ENCODE measurements around the gene SULT1C4. TPM values are rescaled to one million over a fixed set of nuclear protein-coding genes. Genes with fewer than 3 reads are reported as not detected.

The SULT1C4 gene
- total RNA-seq, 4 donors from 2014 or later: 1.7 to 5.2 (median 3.7) TPM

DNA sequence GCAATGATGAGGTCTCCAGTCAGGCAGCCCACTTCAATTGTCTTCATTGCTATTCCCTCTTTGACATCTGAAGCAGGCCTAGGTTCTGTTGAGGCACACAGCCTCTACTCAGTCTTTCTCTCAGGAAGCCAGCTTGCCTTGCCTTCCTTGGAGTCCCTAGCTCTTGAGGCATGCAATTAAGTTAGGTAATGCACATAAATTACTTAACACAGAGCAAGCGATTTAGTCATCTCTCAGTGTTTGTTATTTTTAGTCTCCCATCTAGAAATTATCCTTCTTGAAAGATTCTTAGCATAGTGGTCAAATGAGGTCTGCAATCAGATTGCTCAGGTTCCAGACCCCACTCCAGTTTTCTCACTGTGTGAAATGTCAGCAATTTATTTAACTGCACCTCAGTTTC, 32.0 kb downstream of the SULT1C4 start:
- WGBS: 75% methylated on average over 1 of the region's 1 CpG

DNA sequence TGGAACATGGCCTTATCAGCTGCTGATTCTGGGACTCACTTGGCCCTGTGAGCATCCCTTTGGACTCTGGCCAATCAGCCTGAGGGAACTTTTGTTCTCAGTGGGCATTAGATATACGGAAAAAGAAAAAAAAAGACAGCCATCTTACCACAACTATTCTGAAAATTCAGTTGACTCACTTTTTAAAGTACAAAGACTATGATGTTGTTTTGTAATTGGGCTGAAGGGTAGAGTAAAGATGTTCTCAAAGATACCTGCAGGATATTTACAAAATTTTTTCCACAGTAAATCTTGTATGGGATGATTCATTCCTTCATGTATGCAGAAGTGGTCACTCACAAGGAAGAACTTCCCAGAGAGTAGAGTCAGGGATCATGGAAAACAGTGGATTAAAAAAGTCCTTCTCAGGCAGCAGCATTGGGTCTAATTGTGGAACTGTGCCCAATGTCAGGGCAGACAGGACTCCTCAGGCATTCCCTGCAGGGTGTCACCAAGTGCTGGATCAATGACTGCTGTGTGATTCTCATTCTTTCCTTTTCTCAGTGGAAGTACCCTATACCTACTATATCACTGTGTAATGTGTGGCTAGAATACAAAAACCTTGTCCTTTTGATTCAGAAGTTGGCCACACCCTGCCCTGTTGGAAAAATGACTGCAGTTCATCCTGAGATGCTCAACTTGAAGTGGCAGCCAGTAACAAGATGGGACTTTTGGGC, 35.4 kb downstream of the SULT1C4 start:
- no peaks in the 10 kb centered on the region for H3K27me3 ChIP-seq
- no peak overlapping the region for H3K27ac ChIP-seq (replicated peaks in 1 of 4)
- H3K36me3 ChIP-seq: no peaks in the 10 kb centered on the region
- intact Hi-C loops (cut with DNase I): no loop called here
- TF ChIP-seq POLR2A (IDR thresholded peaks at IDR 0.05; ENCODE audit: low read depth) (no peak), CTCF (IDR thresholded peaks at IDR 0.05) (no peak), EP300 (IDR thresholded peaks at IDR 0.05) (no peak), POLR2AphosphoS5 (IDR thresholded peaks at IDR 0.05) (no peak)
- no peaks in the 10 kb centered on the region for H3K4me1 ChIP-seq
- 13% methylated on average over 1 of the region's 1 CpG for WGBS
- H3K4me3 ChIP-seq: no peak overlapping the region
- DNase-seq (ENCODE audit: extremely low spot score): no peak
- H3K9me3 ChIP-seq: no peaks in the 10 kb centered on the region

More for the DNA sequence above, 32.0 kb downstream of the SULT1C4 start:
- DNase-seq (ENCODE audit: extremely low spot score): no peak
- TF ChIP-seq EP300 (IDR thresholded peaks at IDR 0.05): no peak
- no peak for TF ChIP-seq POLR2A (IDR thresholded peaks at IDR 0.05; ENCODE audit: low read depth)
- no peak for TF ChIP-seq POLR2AphosphoS5 (IDR thresholded peaks at IDR 0.05)
- TF ChIP-seq CTCF (IDR thresholded peaks at IDR 0.05): no peak
- Histone ChIP-seq H3K36me3 (no peaks in the 10 kb centered on the region), H3K4me1 (no peaks in the 10 kb centered on the region), H3K4me3 (no peak overlapping the region), H3K9me3 (peaks cover 0 to 9% (median 5%) of the 10 kb centered on the region in 4 donors), H3K27ac (replicated peaks in 1 of 4) (no peak overlapping the region), H3K27me3 (no peaks in the 10 kb centered on the region)
- intact Hi-C loops (cut with DNase I): no loop called here

DNA sequence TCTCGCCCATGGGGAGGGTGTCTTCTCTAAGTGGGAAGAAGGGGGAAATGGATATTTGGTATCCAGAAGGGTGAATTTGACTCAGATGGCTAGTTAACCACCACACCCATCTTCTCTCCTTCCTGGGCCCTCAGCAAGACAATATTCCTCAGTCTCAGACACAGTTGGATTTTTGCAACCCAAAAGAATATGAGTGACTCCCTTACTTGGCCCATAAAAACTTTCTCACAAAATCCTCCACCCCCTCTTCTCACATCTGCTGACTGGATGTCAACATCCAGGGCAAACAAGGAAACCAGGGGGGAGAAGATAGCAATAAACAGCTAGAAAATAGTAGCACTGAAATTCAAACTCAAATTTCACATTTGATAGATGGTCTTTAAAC, 35.9 kb downstream of the SULT1C4 start:
- no peak for TF ChIP-seq CTCF (IDR thresholded peaks at IDR 0.05)
- TF ChIP-seq POLR2A (IDR thresholded peaks at IDR 0.05; ENCODE audit: low read depth): no peak
- no peak for TF ChIP-seq POLR2AphosphoS5 (IDR thresholded peaks at IDR 0.05)
- TF ChIP-seq EP300 (IDR thresholded peaks at IDR 0.05): no peak
- intact Hi-C loops (cut with DNase I): no loop called here
- Histone ChIP-seq H3K4me1 (no peaks in the 10 kb centered on the region), H3K4me3 (no peak overlapping the region), H3K9me3 (no peaks in the 10 kb centered on the region), H3K27me3 (no peaks in the 10 kb centered on the region), H3K36me3 (no peaks in the 10 kb centered on the region), H3K27ac (replicated peaks in 1 of 4) (no peak overlapping the region)
- 92% methylated on average over 1 of the region's 1 CpG for WGBS
- no peak for DNase-seq (ENCODE audit: extremely low spot score)

DNA sequence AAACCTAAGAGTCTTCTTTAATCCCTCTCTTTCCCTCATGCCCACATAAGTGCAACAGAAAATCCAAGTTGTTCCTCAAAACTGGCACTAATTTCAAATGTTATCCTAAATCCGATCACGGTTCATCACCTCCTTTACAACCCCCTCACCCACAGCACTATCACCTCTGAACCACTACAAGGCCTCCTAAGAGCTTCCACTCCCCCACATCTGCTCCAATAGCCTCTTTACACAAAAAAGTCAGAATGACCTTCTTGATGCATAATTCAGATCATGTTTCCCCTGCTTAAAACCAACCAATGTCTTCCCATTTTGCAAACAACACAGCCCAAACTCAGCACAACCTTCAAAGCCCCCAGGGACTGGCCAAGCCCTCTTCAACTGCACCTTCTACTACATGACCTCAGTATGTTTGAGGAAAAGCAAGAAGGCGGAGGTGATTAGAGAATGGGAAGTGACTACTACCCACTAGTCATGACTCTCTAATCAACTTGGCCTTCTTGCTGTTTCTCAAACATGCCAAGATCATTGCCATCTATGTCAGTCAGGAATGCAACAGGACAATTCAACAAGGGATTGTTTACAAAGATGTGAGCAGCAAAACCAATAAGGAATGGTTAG, 36.6 kb downstream of the SULT1C4 start:
- no peaks in the 10 kb centered on the region for H3K9me3 ChIP-seq
- H3K4me3 ChIP-seq: no peak overlapping the region
- TF ChIP-seq CTCF (IDR thresholded peaks at IDR 0.05) (no peak), EP300 (IDR thresholded peaks at IDR 0.05) (no peak), POLR2A (IDR thresholded peaks at IDR 0.05; ENCODE audit: low read depth) (no peak), POLR2AphosphoS5 (IDR thresholded peaks at IDR 0.05) (no peak)
- no peaks in the 10 kb centered on the region for H3K4me1 ChIP-seq
- H3K27ac ChIP-seq (replicated peaks in 1 of 4): no peak overlapping the region
- no peak for DNase-seq (ENCODE audit: extremely low spot score)
- no peaks in the 10 kb centered on the region for H3K27me3 ChIP-seq
- WGBS: 95% methylated on average over 3 of the region's 3 CpGs
- no peaks in the 10 kb centered on the region for H3K36me3 ChIP-seq
- intact Hi-C loops (cut with DNase I): no loop called here

Measured in esophagus muscularis mucosa (tissue), 4 donors.